HepG2 (cell line): ENCODE data around the gene HRG. TPM values are rescaled to one million over a fixed set of nuclear protein-coding genes. Genes with fewer than 3 reads are reported as not detected.

Source experiments
- ATM ChIP-seq: fragments of 450-650 bp; IDR thresholded peaks from 2 replicates; pipeline ENCODE4 v1.7.1; 2017; ENCODE audit warnings: mild to moderate bottlenecking, borderline replicate concordance
- BCL6 ChIP-seq: IDR thresholded peaks from 2 replicates; pipeline ENCODE4 v1.6.1; 2016; ENCODE audit warnings: missing genetic modification reagents, missing compliant biosample characterization
- FOXJ3 ChIP-seq: sonication (generic); formaldehyde crosslinking; IDR thresholded peaks from 2 replicates; pipeline ENCODE4 v1.4.0; 2020; ENCODE audit warnings: missing genetic modification reagents, mild to moderate bottlenecking, borderline replicate concordance
- GATAD1 ChIP-seq: IDR thresholded peaks from 2 replicates; pipeline ENCODE4 v1.6.1; 2016; ENCODE audit warnings: missing genetic modification reagents, missing compliant biosample characterization
- MAFK ChIP-seq, 2 experiments: IDR thresholded peaks in 1 of 2; conservative IDR thresholded peaks in 1 of 2; 2 replicates each; pipeline ENCODE4 v1.6.1; 2011; ENCODE audit warnings: improper control_type of control experiment in 2 of 2, low read length in 2 of 2
- MIXL1 ChIP-seq: IDR thresholded peaks from 2 replicates; pipeline ENCODE4 v1.6.1; 2016
- PBX2 ChIP-seq: IDR thresholded peaks from 2 replicates; pipeline ENCODE4 v1.6.1; 2016; ENCODE audit warnings: control low read depth
- PRDM10 ChIP-seq: sonication (generic); formaldehyde crosslinking; IDR thresholded peaks from 2 replicates; pipeline ENCODE4 v1.4.0; 2020; ENCODE audit warnings: low read depth, missing genetic modification reagents
- PRMT3 ChIP-seq: sonication (generic); formaldehyde crosslinking; IDR thresholded peaks from 2 replicates; pipeline ENCODE4 v1.8.1; 2022; ENCODE audit warnings: low read depth, mild to moderate bottlenecking, moderate library complexity, missing genetic modification reagents, borderline replicate concordance
- TCF7L2 ChIP-seq: IDR thresholded peaks from 2 replicates; pipeline ENCODE4 v1.6.1; 2011; ENCODE audit warnings: mild to moderate bottlenecking, low read depth, low read length, moderate library complexity
- TOPORS ChIP-seq: sonication (generic); formaldehyde crosslinking; IDR thresholded peaks from 2 replicates; pipeline ENCODE4 v1.8.0; 2023; ENCODE audit warnings: mild to moderate bottlenecking, missing genetic modification reagents
- ZFP41 ChIP-seq: sonication (generic); formaldehyde crosslinking; IDR thresholded peaks from 2 replicates; pipeline ENCODE4 v1.4.0; 2020; ENCODE audit warnings: mild to moderate bottlenecking, missing genetic modification reagents, borderline replicate concordance
- ZNF274 ChIP-seq: sonication (generic); formaldehyde crosslinking; IDR thresholded peaks from 2 replicates; pipeline ENCODE4 v1.5.1; 2020; ENCODE audit warnings: mild to moderate bottlenecking, missing genetic modification reagents
- ZNF557 ChIP-seq: sonication (generic); formaldehyde crosslinking; IDR thresholded peaks from 2 replicates; pipeline ENCODE4 v1.4.0; 2020; ENCODE audit warnings: missing genetic modification reagents
- ZNF564 ChIP-seq: sonication (generic); formaldehyde crosslinking; IDR thresholded peaks from 2 replicates; pipeline ENCODE4 v1.8.1; 2023; ENCODE audit warnings: mild to moderate bottlenecking, missing genetic modification reagents
- ZNF672 ChIP-seq: sonication (generic); formaldehyde crosslinking; IDR thresholded peaks from 2 replicates; pipeline ENCODE4 v1.8.1; 2022; ENCODE audit warnings: missing genetic modification reagents
- ZNF761 ChIP-seq: sonication (generic); formaldehyde crosslinking; conservative IDR thresholded peaks from 2 replicates; pipeline ENCODE4 v1.4.0; 2020; ENCODE audit warnings: mild to moderate bottlenecking, missing genetic modification reagents
- ZNF878 ChIP-seq: sonication (generic); formaldehyde crosslinking; IDR thresholded peaks from 2 replicates; pipeline ENCODE4 v1.8.1; 2023; ENCODE audit warnings: mild to moderate bottlenecking, missing genetic modification reagents, moderate library complexity
- polyA plus RNA-seq, 8 experiments: library from polyadenylated mRNA; depleted of rRNA in 3 of 8; stranded (reverse) in 7 of 8; unstranded in 1 of 8; fragments of >200 nt; fragmentation: Illumina TruSeq in 4 of 8; extraction: Trizol in 4 of 8; gene quantifications; 2 replicates each; pipeline versions ENCODE4 v1.2.1 to v1.2.3, GENCODE V29; 2011 to 2016; ENCODE audit warnings: low read depth in 4 of 8, missing spikeins in 1 of 8, mixed read lengths in 1 of 8; ENCODE audit not compliant: insufficient read depth in 1 of 8
- total RNA-seq, 5 experiments: library from RNA; depleted of rRNA; stranded (reverse); fragments of >200 nt; fragmentation: Illumina TruSeq; extraction: Trizol; gene quantifications; 2 replicates each; pipeline ENCODE4 v1.2.3, GENCODE V29; 2016; ENCODE audit warnings: low read depth in 1 of 5
- TF ChIP-seq, protein P1 (sequence below): sonication (generic); formaldehyde crosslinking; IDR thresholded peaks from 2 replicates; pipeline ENCODE4 v1.4.0; 2020; ENCODE audit warnings: missing genetic modification reagents
- TF ChIP-seq, protein P2 (sequence below): sonication (generic); formaldehyde crosslinking; IDR thresholded peaks from 2 replicates; pipeline ENCODE4 v1.5.0; 2020; ENCODE audit warnings: mild to moderate bottlenecking, missing genetic modification reagents, moderate library complexity
- TF ChIP-seq, protein P3 (sequence below): sonication (generic); formaldehyde crosslinking; IDR thresholded peaks from 2 replicates; pipeline ENCODE4 v1.4.0; 2020; ENCODE audit warnings: mild to moderate bottlenecking, missing genetic modification reagents

HRG gene
- total and polyA plus RNA-seq, 2 of the 13 experiments (the other 11 are each of a cell fraction or from before 2014, with no cell fraction given), result 0.09 to 0.11 TPM

DNA sequence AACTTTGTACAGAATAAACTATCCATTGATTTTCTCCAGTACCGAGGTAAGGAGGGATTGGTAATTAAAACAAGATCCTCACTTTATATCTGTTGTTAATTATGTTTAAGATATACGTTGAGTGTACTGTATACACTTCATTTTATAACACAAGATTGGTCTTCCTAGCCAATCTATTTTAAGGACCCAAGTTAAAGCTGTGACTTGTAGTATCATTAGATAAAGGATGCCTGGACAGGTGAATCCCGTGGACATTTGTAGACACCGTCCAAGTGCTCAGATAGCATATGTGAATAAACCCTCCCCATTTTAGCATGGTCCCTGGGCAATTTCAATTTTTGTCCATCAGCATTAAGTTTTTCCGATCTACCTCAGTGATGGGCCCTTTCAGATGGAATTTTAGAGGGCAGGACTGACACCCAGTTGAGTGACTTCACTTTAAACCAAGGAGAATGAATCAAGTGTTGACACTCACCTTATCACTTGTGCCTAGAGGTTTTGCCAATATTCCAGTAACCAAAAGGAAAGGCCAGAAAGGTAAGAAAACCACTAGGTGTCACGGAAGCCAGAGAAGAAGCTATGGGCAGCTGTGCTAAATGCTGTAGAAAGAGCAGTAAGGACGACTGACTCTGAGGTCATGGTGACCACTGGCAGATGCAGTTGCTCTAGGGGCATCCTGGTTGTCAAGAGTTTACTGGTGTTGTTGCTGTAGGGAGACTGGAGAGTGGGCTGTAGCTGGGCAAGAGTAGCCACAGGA lies 43.7 kb upstream of the HRG start (continued):
- TF ChIP-seq ZNF672 (CRISPR knock-in tag) (no peak), ZNF557 (CRISPR knock-in tag) (peak; percentile 16; the same call in 1 of the 2 replicates), FOXJ3 (CRISPR knock-in tag) (peak; percentile 17; the same call in 1 of the 2 replicates), ZNF274 (CRISPR knock-in tag) (no peak), GATAD1 (no peak; the same call in 1 of the 2 replicates), ZNF564 (CRISPR knock-in tag) (0 out of 2 replicates have a peak, but pooled peaks have one; percentile 6), ZFP41 (CRISPR knock-in tag) (no peak), MIXL1 (CRISPR knock-in tag) (peak; percentile 10; the same call in 1 of the 2 replicates), ZNF761 (CRISPR knock-in tag) (no peak), ATM (no peak), PRMT3 (CRISPR knock-in tag) (no peak), PBX2 (no peak), TCF7L2 (no peak), MAFK (conservative IDR thresholded peaks at IDR 0.05 in 1 of 2, IDR thresholded peaks at IDR 0.05 in 1 of 2; ENCODE audit: low read length in 2 of 2) (no peak), BCL6 (CRISPR knock-in tag) (no peak), PRDM10 (CRISPR knock-in tag) (no peak), ZNF878 (CRISPR knock-in tag) (no peak), TOPORS (CRISPR knock-in tag) (no peak)
- TF ChIP-seq, protein P1, sequence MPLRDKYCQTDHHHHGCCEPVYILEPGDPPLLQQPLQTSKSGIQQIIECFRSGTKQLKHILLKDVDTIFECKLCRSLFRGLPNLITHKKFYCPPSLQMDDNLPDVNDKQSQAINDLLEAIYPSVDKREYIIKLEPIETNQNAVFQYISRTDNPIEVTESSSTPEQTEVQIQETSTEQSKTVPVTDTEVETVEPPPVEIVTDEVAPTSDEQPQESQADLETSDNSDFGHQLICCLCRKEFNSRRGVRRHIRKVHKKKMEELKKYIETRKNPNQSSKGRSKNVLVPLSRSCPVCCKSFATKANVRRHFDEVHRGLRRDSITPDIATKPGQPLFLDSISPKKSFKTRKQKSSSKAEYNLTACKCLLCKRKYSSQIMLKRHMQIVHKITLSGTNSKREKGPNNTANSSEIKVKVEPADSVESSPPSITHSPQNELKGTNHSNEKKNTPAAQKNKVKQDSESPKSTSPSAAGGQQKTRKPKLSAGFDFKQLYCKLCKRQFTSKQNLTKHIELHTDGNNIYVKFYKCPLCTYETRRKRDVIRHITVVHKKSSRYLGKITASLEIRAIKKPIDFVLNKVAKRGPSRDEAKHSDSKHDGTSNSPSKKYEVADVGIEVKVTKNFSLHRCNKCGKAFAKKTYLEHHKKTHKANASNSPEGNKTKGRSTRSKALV (CRISPR knock-in tag), result no peak; the same call in 1 of the 2 replicates
- TF ChIP-seq, protein P2, sequence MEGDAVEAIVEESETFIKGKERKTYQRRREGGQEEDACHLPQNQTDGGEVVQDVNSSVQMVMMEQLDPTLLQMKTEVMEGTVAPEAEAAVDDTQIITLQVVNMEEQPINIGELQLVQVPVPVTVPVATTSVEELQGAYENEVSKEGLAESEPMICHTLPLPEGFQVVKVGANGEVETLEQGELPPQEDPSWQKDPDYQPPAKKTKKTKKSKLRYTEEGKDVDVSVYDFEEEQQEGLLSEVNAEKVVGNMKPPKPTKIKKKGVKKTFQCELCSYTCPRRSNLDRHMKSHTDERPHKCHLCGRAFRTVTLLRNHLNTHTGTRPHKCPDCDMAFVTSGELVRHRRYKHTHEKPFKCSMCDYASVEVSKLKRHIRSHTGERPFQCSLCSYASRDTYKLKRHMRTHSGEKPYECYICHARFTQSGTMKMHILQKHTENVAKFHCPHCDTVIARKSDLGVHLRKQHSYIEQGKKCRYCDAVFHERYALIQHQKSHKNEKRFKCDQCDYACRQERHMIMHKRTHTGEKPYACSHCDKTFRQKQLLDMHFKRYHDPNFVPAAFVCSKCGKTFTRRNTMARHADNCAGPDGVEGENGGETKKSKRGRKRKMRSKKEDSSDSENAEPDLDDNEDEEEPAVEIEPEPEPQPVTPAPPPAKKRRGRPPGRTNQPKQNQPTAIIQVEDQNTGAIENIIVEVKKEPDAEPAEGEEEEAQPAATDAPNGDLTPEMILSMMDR, result peak; percentile 35; the same call in 1 of the 2 replicates
- TF ChIP-seq, protein P3, sequence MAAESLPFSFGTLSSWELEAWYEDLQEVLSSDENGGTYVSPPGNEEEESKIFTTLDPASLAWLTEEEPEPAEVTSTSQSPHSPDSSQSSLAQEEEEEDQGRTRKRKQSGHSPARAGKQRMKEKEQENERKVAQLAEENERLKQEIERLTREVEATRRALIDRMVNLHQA (CRISPR knock-in tag), result no peak
